Sigmoid colon (tissue), 4 donors: ENCODE results near the gene GSK3B.

Experiments used
- EP300 ChIP-seq, 4 donors: sonication (generic); formaldehyde crosslinking; IDR thresholded peaks; one replicate each; pipeline ENCODE4 v1.6.1; 2017; ENCODE audit warnings: antibody characterized with exemption in 4 of 4
- TF ChIP-seq, protein P1 (sequence below), 4 experiments: fragments of 450-650 bp in 3 of 4; fragments of 200-600 bp in 1 of 4; IDR thresholded peaks; one replicate each; pipeline ENCODE4 v1.5.1; 2016 to 2019; ENCODE audit warnings: antibody characterized with exemption in 4 of 4, mild to moderate bottlenecking in 3 of 4, moderate library complexity in 2 of 4

DNA sequence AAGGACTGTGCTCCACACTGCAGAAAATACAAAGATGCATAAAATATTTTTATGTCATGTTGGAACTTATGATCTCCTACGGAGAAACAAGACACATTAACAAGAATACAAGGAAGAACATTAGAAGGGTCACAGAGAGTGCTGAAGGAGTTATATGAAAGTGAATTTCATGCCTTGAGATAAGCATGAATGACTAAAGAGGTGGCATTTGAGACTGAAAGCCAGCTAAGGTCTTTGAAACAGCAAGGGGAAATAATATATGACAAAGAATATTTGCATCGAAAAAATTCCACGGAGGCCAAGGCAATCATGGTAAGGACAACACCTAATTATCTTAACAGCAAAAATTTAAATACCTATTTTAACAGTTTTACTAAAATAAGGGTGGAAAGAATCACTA lies 12.5 kb downstream of the GSK3B start:
- TF ChIP-seq, protein P1, sequence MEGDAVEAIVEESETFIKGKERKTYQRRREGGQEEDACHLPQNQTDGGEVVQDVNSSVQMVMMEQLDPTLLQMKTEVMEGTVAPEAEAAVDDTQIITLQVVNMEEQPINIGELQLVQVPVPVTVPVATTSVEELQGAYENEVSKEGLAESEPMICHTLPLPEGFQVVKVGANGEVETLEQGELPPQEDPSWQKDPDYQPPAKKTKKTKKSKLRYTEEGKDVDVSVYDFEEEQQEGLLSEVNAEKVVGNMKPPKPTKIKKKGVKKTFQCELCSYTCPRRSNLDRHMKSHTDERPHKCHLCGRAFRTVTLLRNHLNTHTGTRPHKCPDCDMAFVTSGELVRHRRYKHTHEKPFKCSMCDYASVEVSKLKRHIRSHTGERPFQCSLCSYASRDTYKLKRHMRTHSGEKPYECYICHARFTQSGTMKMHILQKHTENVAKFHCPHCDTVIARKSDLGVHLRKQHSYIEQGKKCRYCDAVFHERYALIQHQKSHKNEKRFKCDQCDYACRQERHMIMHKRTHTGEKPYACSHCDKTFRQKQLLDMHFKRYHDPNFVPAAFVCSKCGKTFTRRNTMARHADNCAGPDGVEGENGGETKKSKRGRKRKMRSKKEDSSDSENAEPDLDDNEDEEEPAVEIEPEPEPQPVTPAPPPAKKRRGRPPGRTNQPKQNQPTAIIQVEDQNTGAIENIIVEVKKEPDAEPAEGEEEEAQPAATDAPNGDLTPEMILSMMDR (IDR thresholded peaks at IDR 0.05), result no peak
- TF ChIP-seq EP300 (IDR thresholded peaks at IDR 0.05), result no peak
